ENCODE measurements around the gene GFY. TPM values are rescaled to one million over a fixed set of nuclear protein-coding genes. Genes with fewer than 3 reads are reported as not detected.
"Not testable (repeated sequence)": the region's sequence is repeated elsewhere in the genome, so short reads cannot be mapped to it uniquely, and the experiment has no call there.

The GFY gene
- total RNA-seq, 1 donor from 2014 or later, result not detected

DNA sequence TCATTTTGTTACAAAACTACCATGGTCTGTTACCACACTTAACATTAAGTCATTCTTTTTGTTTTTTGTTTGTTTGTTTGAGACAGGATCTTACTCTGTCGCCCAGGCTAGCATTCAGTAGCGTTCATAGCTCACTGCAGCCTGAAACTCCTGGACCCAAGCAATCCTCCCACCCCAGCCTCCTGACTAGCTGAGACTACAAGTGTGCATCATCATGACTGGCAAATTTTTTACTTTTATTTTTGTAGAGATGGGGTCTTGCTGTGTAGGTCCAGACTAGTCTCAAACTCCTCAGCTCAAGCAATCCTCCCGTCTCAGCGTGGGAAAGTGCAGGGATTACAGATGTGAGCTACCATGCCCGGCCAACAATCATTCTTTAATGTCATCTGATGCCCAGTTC, 31.1 kb downstream of the GFY start:
- Histone ChIP-seq H3K4me1 (peaks cover 40% of the 10 kb centered on the region), H3K27ac (peak overlapping the region; percentile 95), H3K9me3 (no peaks in the 10 kb centered on the region), H3K36me3 (peaks cover 0 to 6% of the 10 kb centered on the region in 2 donors), H3K4me3 (no peak overlapping the region), H3K27me3 (no peaks in the 10 kb centered on the region)
- no peak for DNase-seq (ENCODE audit: extremely low spot score in 2 of 2)
- intact Hi-C loops (cut with DNase I), result no loop called here
- TF ChIP-seq, protein P1, sequence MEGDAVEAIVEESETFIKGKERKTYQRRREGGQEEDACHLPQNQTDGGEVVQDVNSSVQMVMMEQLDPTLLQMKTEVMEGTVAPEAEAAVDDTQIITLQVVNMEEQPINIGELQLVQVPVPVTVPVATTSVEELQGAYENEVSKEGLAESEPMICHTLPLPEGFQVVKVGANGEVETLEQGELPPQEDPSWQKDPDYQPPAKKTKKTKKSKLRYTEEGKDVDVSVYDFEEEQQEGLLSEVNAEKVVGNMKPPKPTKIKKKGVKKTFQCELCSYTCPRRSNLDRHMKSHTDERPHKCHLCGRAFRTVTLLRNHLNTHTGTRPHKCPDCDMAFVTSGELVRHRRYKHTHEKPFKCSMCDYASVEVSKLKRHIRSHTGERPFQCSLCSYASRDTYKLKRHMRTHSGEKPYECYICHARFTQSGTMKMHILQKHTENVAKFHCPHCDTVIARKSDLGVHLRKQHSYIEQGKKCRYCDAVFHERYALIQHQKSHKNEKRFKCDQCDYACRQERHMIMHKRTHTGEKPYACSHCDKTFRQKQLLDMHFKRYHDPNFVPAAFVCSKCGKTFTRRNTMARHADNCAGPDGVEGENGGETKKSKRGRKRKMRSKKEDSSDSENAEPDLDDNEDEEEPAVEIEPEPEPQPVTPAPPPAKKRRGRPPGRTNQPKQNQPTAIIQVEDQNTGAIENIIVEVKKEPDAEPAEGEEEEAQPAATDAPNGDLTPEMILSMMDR (IDR thresholded peaks at IDR 0.05), result no peak
- TF ChIP-seq POLR2AphosphoS5 (IDR thresholded peaks at IDR 0.05; ENCODE audit: insufficient read depth in 1 of 2, low read depth in 1 of 2) (no peak), POLR2A (IDR thresholded peaks at IDR 0.05) (no peak)

DNA sequence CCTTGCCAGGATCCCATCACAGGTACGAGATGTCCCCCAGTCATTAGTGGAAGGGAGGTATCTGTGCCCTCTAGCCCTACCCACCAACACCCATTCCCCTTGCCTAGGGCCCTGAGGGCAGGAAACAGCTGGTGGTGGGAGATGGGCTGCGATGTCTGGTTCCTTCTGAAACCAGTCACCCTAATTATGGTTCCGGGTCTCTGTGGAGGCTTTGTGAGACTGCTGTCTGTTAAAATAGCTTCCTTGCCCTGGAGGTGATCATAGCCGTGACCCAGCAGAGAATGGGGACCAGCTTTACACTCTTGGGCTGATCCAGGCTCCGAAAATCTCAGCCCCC, 33.3 kb downstream of the GFY start:
- intact Hi-C loops (cut with DNase I), result no loop called here
- peaks cover 0 to 6% of the 10 kb centered on the region in 2 donors for H3K36me3 ChIP-seq
- H3K4me1 ChIP-seq, result peaks cover 40% of the 10 kb centered on the region

DNA sequence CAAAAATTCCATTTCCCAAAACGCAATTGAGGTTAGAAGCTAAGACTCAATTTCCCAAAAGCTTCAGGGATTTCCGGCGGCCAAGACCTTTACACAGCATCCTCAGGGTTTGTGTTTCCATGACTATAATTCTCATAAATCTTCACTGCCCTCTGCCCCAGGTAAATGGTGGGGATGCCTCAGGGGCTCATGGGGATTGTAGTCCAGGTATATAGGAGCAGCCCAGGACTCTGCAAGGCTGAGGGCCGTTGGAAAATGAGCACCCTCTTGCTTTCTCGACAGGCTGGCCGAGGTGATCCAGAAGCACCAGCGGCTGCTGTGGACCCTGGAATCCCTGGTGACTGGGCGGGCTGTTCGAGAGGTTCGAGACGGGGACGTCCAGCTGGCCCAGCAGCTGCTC, 34.2 kb downstream of the GFY start:
- peaks cover 0 to 14% of the 10 kb centered on the region in 2 donors for H3K36me3 ChIP-seq
- TF ChIP-seq POLR2A (IDR thresholded peaks at IDR 0.05) (no peak), POLR2AphosphoS5 (IDR thresholded peaks at IDR 0.05; ENCODE audit: insufficient read depth in 1 of 2, low read depth in 1 of 2) (no peak)
- TF ChIP-seq, protein P1 (IDR thresholded peaks at IDR 0.05), result no peak
- no peak overlapping the region for H3K4me3 ChIP-seq
- H3K27me3 ChIP-seq, result no peaks in the 10 kb centered on the region
- intact Hi-C loops (cut with DNase I), result no loop called here
- DNase-seq (ENCODE audit: extremely low spot score in 2 of 2), result no peak
- H3K9me3 ChIP-seq, result no peaks in the 10 kb centered on the region
- peak overlapping the region; percentile 95 for H3K27ac ChIP-seq
- H3K4me1 ChIP-seq, result peaks cover 31% of the 10 kb centered on the region

More for the DNA sequence above, 33.3 kb downstream of the GFY start:
- Histone ChIP-seq H3K27ac (peak overlapping the region; percentile 95), H3K27me3 (no peaks in the 10 kb centered on the region), H3K9me3 (no peaks in the 10 kb centered on the region), H3K4me3 (no peak overlapping the region)
- no peak for TF ChIP-seq POLR2AphosphoS5 (IDR thresholded peaks at IDR 0.05; ENCODE audit: insufficient read depth in 1 of 2, low read depth in 1 of 2)
- TF ChIP-seq POLR2A (IDR thresholded peaks at IDR 0.05), result no peak
- TF ChIP-seq, protein P1 (IDR thresholded peaks at IDR 0.05), result no peak
- no peak for DNase-seq (ENCODE audit: extremely low spot score in 2 of 2)

DNA sequence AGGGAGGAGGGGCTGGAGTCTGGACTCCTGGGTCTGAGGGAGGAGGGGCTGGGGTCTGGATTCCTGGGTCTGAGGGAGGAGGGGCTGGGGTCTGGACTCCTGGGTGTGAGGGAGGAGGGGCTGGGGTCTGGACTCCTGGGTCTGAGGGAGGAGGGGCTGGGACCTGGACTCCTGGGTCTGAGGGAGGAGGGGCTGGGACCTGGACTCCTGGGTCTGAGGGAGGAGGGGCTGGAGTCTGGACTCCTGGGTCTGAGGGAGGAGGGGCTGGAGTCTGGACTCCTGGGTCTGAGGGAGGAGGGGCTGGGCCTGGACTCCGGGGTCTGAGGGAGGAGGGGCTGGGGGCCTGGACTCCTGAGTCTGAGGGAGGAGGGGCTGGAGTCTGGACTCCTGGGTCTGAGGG, 35.9 kb downstream of the GFY start:
- intact Hi-C loops (cut with DNase I); DNase-seq (ENCODE audit: extremely low spot score in 2 of 2); H3K9me3 ChIP-seq; H3K4me3 ChIP-seq; H3K27ac ChIP-seq; H3K27me3 ChIP-seq: not testable (repeated sequence)
- Histone ChIP-seq H3K4me1 (peaks cover 19% of the 10 kb centered on the region), H3K36me3 (peaks cover 0 to 24% of the 10 kb centered on the region in 2 donors)

DNA sequence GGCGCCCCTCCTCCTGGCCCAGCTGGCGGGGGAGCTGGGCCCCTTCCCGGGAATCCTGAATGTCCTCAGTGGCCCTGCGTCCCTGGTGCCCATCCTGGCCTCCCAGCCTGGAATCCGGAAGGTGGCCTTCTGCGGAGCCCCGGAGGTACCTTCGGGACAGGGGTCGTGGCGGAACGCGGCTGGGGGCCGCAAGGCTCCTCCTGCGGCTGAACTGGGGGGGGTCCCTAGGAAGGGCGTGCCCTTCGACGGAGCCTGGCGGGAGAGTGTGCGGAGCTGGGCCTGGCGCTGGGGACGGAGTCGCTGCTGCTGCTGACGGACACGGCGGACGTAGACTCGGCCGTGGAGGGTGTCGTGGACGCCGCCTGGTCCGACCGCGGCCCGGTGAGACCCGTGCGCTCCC, 36.5 kb downstream of the GFY start:
- H3K4me1 ChIP-seq, result peaks cover 19% of the 10 kb centered on the region

More for the DNA sequence above, 36.5 kb downstream of the GFY start:
- intact Hi-C loops (cut with DNase I), result no loop called here
- Histone ChIP-seq H3K4me3 (no peak overlapping the region), H3K27ac (no peak overlapping the region), H3K9me3 (no peaks in the 10 kb centered on the region), H3K27me3 (no peaks in the 10 kb centered on the region), H3K36me3 (peaks cover 0 to 26% of the 10 kb centered on the region in 2 donors)
- no peak for DNase-seq (ENCODE audit: extremely low spot score in 2 of 2)
- TF ChIP-seq POLR2AphosphoS5 (IDR thresholded peaks at IDR 0.05; ENCODE audit: insufficient read depth in 1 of 2, low read depth in 1 of 2) (no peak), POLR2A (IDR thresholded peaks at IDR 0.05) (no peak)
- TF ChIP-seq, protein P1 (IDR thresholded peaks at IDR 0.05), result no peak

Data from vagina (tissue), 2 donors.